Stomach (tissue), 9 donors: Measurements from ENCODE around the gene CCSER1. TPM values are rescaled to one million over a fixed set of nuclear protein-coding genes. Genes with fewer than 3 reads are reported as not detected.

ENCODE experiments used
- DNase-seq, 2 donors: peaks; one replicate each; pipeline versions ENCODE4 v3.0.0 to v3.0.0-alpha.2; 2013 to 2019
- H3K27ac ChIP-seq, 5 donors: fragments of 200-600 bp in 4 of 5; sonication (generic) in 4 of 5; one replicate each; pipeline ENCODE4 v1.5.1; 2013 to 2019; ENCODE audit warnings: mild to moderate bottlenecking in 1 of 5, moderate library complexity in 1 of 5
- H3K27me3 ChIP-seq, 3 donors: fragments of 200-600 bp; sonication (generic); one replicate each; pipeline ENCODE4 v1.5.1; 2017 to 2019; ENCODE audit warnings: mixed run types in 1 of 3
- H3K36me3 ChIP-seq, 4 donors: fragments of 200-600 bp; sonication (generic); 1 replicate in 3 of 4; 2 replicates in 1 of 4; pipeline ENCODE4 v1.5.1; 2016 to 2019
- H3K4me1 ChIP-seq, 4 donors: fragments of 200-600 bp; sonication (generic); one replicate each; pipeline ENCODE4 v1.5.1; 2016 to 2019
- H3K4me3 ChIP-seq, 4 donors: fragments of 200-600 bp; sonication (generic) in 3 of 4; one replicate each; pipeline ENCODE4 v1.5.1; 2016 to 2019; ENCODE audit warnings: mild to moderate bottlenecking in 1 of 4
- H3K9me3 ChIP-seq, 4 donors: fragments of 200-600 bp; sonication (generic); one replicate each; pipeline ENCODE4 v1.5.1; 2016 to 2019
- EP300 ChIP-seq: sonication (generic); formaldehyde crosslinking; IDR thresholded peaks from one replicate; pipeline ENCODE4 v1.6.1; 2017; ENCODE audit warnings: antibody characterized with exemption
- POLR2A ChIP-seq, 4 donors: fragments of 450-650 bp; IDR thresholded peaks; one replicate each; pipeline ENCODE4 v1.6.1; 2016; ENCODE audit warnings: antibody characterized with exemption in 4 of 4, control low read depth in 2 of 4, mild to moderate bottlenecking in 1 of 4, moderate library complexity in 1 of 4
- POLR2AphosphoS5 ChIP-seq, 3 donors: sonication (generic); formaldehyde crosslinking; IDR thresholded peaks; one replicate each; pipeline ENCODE4 v1.6.1; 2016; ENCODE audit warnings: antibody characterized with exemption in 3 of 3
- WGBS, 5 donors: extraction: QIAGEN DNeasy Blood & Tissue Kit in 3 of 5; methylation state at CpG; one replicate each; pipeline versions ENCODE4 v1.1.5 to v1.1.7; 2013 to 2018; 5-methylcytosine and 5-hydroxymethylcytosine counted together
- intact Hi-C: fragments of 100-400 bp; cut with DNase I; formaldehyde crosslinking; loops from one replicate; pipeline ENCODE4 v1.15.1; 2023; ENCODE audit warnings: low total_unique reads
- polyA plus RNA-seq, 3 donors: library from polyadenylated mRNA; stranded (reverse); fragments of 200-250 nt; gene quantifications; one replicate each; pipeline ENCODE4 v1.2.3, GENCODE V29; 2013
- total RNA-seq, 5 donors: library from RNA; depleted of rRNA; stranded (reverse); fragments of >200 nt; gene quantifications; one replicate each; pipeline versions ENCODE4 v1.1.0 to v1.2.3, GENCODE V29; 2014 to 2016
- TF ChIP-seq, protein P1 (sequence below), 7 experiments: fragments of 450-650 bp in 4 of 7; fragments of 200-600 bp in 3 of 7; sonication (generic) in 3 of 7; IDR thresholded peaks; one replicate each; pipeline ENCODE4 v1.5.1; 2016 to 2019; ENCODE audit warnings: antibody characterized with exemption in 7 of 7, control low read depth in 2 of 7, mild to moderate bottlenecking in 1 of 7
- donor health status: healthy with polysubstance abuse.
- donor health status: Bipolar disorder and iron deficiency.
- donor health status: healthy.

CCSER1 gene
- total and polyA plus RNA-seq, 8 donors, result 0.33 to 149 (median 15.2) TPM

DNA sequence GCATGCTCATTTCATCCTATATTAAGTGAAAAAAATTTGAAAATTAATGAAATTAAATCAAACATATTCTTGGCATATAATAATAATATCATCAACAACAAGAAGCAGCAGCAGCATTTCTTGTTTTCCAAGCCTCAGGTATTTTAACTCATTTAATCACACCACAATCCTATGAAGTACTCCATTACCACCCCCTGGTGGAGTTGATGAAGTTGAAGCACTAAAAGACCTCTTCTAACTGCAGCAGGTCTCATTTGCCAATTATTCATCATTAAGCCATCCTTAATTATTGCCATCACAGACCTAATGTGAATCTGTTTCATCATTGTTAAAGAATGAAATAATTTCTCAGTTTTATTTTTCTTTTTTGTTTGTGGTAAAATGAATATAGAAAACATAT lies 1375.2 kb downstream of the CCSER1 start:
- Histone ChIP-seq H3K4me3 (no peak overlapping the region), H3K9me3 (no peaks in the 10 kb centered on the region), H3K36me3 (no peaks in the 10 kb centered on the region), H3K4me1 (no peaks in the 10 kb centered on the region), H3K27me3 (no peaks in the 10 kb centered on the region), H3K27ac (no peak overlapping the region)
- intact Hi-C loops, result no loop called here
- TF ChIP-seq POLR2AphosphoS5 (IDR thresholded peaks at IDR 0.05) (no peak), POLR2A (IDR thresholded peaks at IDR 0.05) (no peak), EP300 (no peak)
- TF ChIP-seq, protein P1, sequence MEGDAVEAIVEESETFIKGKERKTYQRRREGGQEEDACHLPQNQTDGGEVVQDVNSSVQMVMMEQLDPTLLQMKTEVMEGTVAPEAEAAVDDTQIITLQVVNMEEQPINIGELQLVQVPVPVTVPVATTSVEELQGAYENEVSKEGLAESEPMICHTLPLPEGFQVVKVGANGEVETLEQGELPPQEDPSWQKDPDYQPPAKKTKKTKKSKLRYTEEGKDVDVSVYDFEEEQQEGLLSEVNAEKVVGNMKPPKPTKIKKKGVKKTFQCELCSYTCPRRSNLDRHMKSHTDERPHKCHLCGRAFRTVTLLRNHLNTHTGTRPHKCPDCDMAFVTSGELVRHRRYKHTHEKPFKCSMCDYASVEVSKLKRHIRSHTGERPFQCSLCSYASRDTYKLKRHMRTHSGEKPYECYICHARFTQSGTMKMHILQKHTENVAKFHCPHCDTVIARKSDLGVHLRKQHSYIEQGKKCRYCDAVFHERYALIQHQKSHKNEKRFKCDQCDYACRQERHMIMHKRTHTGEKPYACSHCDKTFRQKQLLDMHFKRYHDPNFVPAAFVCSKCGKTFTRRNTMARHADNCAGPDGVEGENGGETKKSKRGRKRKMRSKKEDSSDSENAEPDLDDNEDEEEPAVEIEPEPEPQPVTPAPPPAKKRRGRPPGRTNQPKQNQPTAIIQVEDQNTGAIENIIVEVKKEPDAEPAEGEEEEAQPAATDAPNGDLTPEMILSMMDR (IDR thresholded peaks at IDR 0.05), result no peak
- peak in 1 of 2 donors; percentile 4 for DNase-seq

GRCh38 chr4:91513326-91513725 lies 1386.1 kb downstream of the CCSER1 start:
- Histone ChIP-seq H3K9me3 (peaks cover 0 to 27% (median 13%) of the 10 kb centered on the region in 4 donors), H3K27me3 (no peaks in the 10 kb centered on the region), H3K4me3 (no peak overlapping the region), H3K4me1 (no peaks in the 10 kb centered on the region), H3K27ac (no peak overlapping the region), H3K36me3 (no peaks in the 10 kb centered on the region)
- DNase-seq, result no peak
- TF ChIP-seq POLR2A (IDR thresholded peaks at IDR 0.05), result no peak
- intact Hi-C loops, result no loop called here

DNA sequence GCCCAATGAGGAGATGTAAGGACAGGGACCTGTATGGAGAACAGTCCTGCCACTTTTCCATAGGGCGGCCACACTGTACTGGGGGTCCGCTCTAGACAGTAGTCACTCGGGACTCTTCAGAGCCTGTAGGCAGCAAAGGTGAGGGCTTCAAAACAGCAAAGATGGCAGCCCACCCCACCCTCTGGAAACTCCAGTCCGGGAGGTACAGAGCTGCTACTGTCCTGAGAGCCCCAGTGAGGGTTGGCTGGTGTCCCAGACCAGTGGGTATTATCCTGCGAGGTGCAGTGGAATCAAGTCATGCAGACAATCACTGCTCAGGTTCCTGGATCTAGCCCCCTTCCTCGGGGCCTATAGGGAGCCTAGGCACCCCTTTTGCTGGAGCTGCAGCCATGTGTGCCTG lies 1392.0 kb downstream of the CCSER1 start:
- no peak overlapping the region for H3K27ac ChIP-seq
- H3K4me1 ChIP-seq, result no peaks in the 10 kb centered on the region
- no peak for DNase-seq
- WGBS, 5 donors, result 87 to 96% (median 94%) methylated on average over 6 of the region's 6 CpGs
- TF ChIP-seq POLR2A (IDR thresholded peaks at IDR 0.05), result no peak
- no peak for TF ChIP-seq EP300
- TF ChIP-seq POLR2AphosphoS5 (IDR thresholded peaks at IDR 0.05), result no peak
- TF ChIP-seq, protein P1 (IDR thresholded peaks at IDR 0.05), result no peak
- H3K9me3 ChIP-seq, result peaks cover 0 to 38% (median 18%) of the 10 kb centered on the region in 4 donors
- no peak overlapping the region for H3K4me3 ChIP-seq
- H3K36me3 ChIP-seq, result no peaks in the 10 kb centered on the region
- no peaks in the 10 kb centered on the region for H3K27me3 ChIP-seq
- intact Hi-C loops, result no loop called here

DNA sequence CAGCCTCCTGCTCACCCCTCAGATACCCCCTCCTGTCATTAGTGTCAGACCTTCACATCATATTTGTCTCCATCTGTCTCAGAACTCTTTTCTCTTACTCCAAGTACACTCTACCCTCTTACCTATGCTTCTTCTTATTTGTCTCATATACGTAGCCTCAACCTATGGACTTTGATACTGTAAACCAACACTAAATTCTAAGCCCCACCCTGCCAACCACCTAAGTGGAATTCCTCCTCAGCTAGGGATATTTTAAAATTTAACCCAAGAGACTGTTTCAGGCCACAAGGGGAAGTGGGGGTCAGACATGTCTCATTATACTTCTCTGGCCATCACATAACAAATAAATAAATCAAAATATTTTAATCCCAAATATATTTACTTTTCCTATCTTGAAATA lies 1398.4 kb downstream of the CCSER1 start:
- H3K9me3 ChIP-seq, result peaks cover 0 to 12% (median 5%) of the 10 kb centered on the region in 4 donors
- peak in 1 of 2 donors; percentile 3 for DNase-seq
- H3K36me3 ChIP-seq, result no peaks in the 10 kb centered on the region
- no peaks in the 10 kb centered on the region for H3K4me1 ChIP-seq
- TF ChIP-seq EP300 (no peak), POLR2A (IDR thresholded peaks at IDR 0.05) (no peak), POLR2AphosphoS5 (IDR thresholded peaks at IDR 0.05) (no peak)
- TF ChIP-seq, protein P1 (IDR thresholded peaks at IDR 0.05), result no peak
- H3K27ac ChIP-seq, result no peak overlapping the region
- 40 to 59% (median 48%) methylated on average over 1 of the region's 1 CpG for WGBS, 5 donors
- no peak overlapping the region for H3K4me3 ChIP-seq
- intact Hi-C loops, result no loop called here
- no peaks in the 10 kb centered on the region for H3K27me3 ChIP-seq

GRCh38 chr4:91527056-91527455 lies 1399.9 kb downstream of the CCSER1 start:
- no peak overlapping the region for H3K4me3 ChIP-seq
- H3K27ac ChIP-seq, result no peak overlapping the region
- no peaks in the 10 kb centered on the region for H3K4me1 ChIP-seq
- no peaks in the 10 kb centered on the region for H3K36me3 ChIP-seq
- peaks cover 0 to 9% (median 3%) of the 10 kb centered on the region in 4 donors for H3K9me3 ChIP-seq
- no peak for DNase-seq
- no peaks in the 10 kb centered on the region for H3K27me3 ChIP-seq
- no peak for TF ChIP-seq POLR2A (IDR thresholded peaks at IDR 0.05)
- TF ChIP-seq, protein P1 (IDR thresholded peaks at IDR 0.05), result no peak
- no peak for TF ChIP-seq EP300
- TF ChIP-seq POLR2AphosphoS5 (IDR thresholded peaks at IDR 0.05), result no peak
- intact Hi-C loops, result no loop called here
